Bronchial smooth muscle cell (primary cell): ENCODE results near the gene SAP25. TPM values are rescaled to one million over a fixed set of nuclear protein-coding genes. Genes with fewer than 3 reads are reported as not detected.

Experiments used
- total RNA-seq: library from RNA; depleted of rRNA; stranded (reverse); fragments of >200 nt; gene quantifications from 2 replicates; pipeline ENCODE4 v1.2.1, GENCODE V29; 2014

SAP25 gene
- total RNA-seq: 0.16 TPM in 1 of 2 replicates, not detected in the other

GRCh38 chr7:100573691-100574361 lies at the start of gene SAP25:
Gene SAP25, minus strand, starts transcription at chr7:100573900. Its CDS starts 158 bp downstream, at chr7:100573742.

GRCh38 chr7:100611983-100612729 lies 38.5 kb upstream of the SAP25 start, which contains the start of gene MOSPD3:
Gene MOSPD3, plus strand, starts transcription at chr7:100612540. Its CDS starts 252 bp downstream, at chr7:100612792.

GRCh38 chr7:100586266-100587025 lies 12.7 kb upstream of the SAP25 start, which contains the start of gene FBXO24:
Gene FBXO24, plus strand, starts transcription at chr7:100586328. Its CDS starts 298 bp downstream, at chr7:100586626.

GRCh38 chr7:100585511-100586265 lies 12.0 kb upstream of the SAP25 start, which contains the start of gene LRCH4:
Gene LRCH4, minus strand, starts transcription at chr7:100586129. Its CDS starts 29 bp downstream, at chr7:100586100.

GRCh38 chr7:100538654-100539435 lies 34.9 kb downstream of the SAP25 start, which contains the start of gene AGFG2:
Gene AGFG2, plus strand, starts transcription at chr7:100539203. Its CDS starts 144 bp downstream, at chr7:100539347.

Other genes starting within 250 kb of the SAP25 start
- gene PILRB, start 215.8 kb downstream of the SAP25 start, total RNA-seq: 5.0 and 5.4 TPM in 2 replicates
- 0.26 and 0.32 TPM in 2 replicates for gene PILRA, start 200.4 kb downstream of the SAP25 start, total RNA-seq
- gene ZCWPW1, start 145.2 kb downstream of the SAP25 start, total RNA-seq: 2.1 and 2.7 TPM in 2 replicates
- 29.6 and 31.0 TPM in 2 replicates for gene MEPCE, start 144.1 kb downstream of the SAP25 start, total RNA-seq
- gene PPP1R35, start 137.4 kb downstream of the SAP25 start, total RNA-seq: 5.9 and 11.8 TPM in 2 replicates
- 0.17 and 0.32 TPM in 2 replicates for gene SPACDR, start 109.6 kb downstream of the SAP25 start, total RNA-seq
- 7.5 and 14.5 TPM in 2 replicates for gene TSC22D4, start 94.7 kb downstream of the SAP25 start, total RNA-seq
- gene NYAP1, start 90.0 kb downstream of the SAP25 start, total RNA-seq: 2.0 and 2.4 TPM in 2 replicates
- gene AGFG2, start 34.7 kb downstream of the SAP25 start, total RNA-seq: 3.0 and 4.3 TPM in 2 replicates
- 9.0 and 9.6 TPM in 2 replicates for gene LRCH4, start 12.2 kb upstream of the SAP25 start, total RNA-seq
- gene FBXO24, start 12.4 kb upstream of the SAP25 start, total RNA-seq: 0.43 and 0.47 TPM in 2 replicates
- gene PCOLCE, start 28.5 kb upstream of the SAP25 start, total RNA-seq: 102 and 107 TPM in 2 replicates
- 4.0 and 5.4 TPM in 2 replicates for gene MOSPD3, start 38.6 kb upstream of the SAP25 start, total RNA-seq
- 0.26 TPM in 1 of 2 replicates, not detected in the other for gene TFR2, start 67.7 kb upstream of the SAP25 start, total RNA-seq
- gene ACTL6B, start 82.5 kb upstream of the SAP25 start, total RNA-seq: not detected in 2 replicates
- 53.9 and 54.8 TPM in 2 replicates for gene GNB2, start 99.8 kb upstream of the SAP25 start, total RNA-seq
- gene GIGYF1, start 120.3 kb upstream of the SAP25 start, total RNA-seq: 13.6 and 22.8 TPM in 2 replicates
- 26.2 and 31.2 TPM in 2 replicates for gene POP7, start 132.2 kb upstream of the SAP25 start, total RNA-seq
- not detected in 2 replicates for gene EPO, start 146.6 kb upstream of the SAP25 start, total RNA-seq
- not detected in 2 replicates for gene ZAN, start 159.7 kb upstream of the SAP25 start, total RNA-seq